GM10266 (cell line): ENCODE measurements around the gene RPL35A.
"Not testable (repeated sequence)": the region's sequence is repeated elsewhere in the genome, so short reads cannot be mapped to it uniquely, and the experiment has no call there.

Source experiments
- DNase-seq: peaks from one replicate; pipeline ENCODE4 v3.0.0; 2012; ENCODE audit errors: extremely low spot score
- TF ChIP-seq, protein P1 (sequence below): IDR thresholded peaks from 2 replicates; pipeline ENCODE4 v1.5.1; 2012; ENCODE audit warnings: mild to moderate bottlenecking, low read depth; ENCODE audit not compliant: control insufficient read depth, insufficient read depth; ENCODE audit errors: missing control alignments

The RPL35A gene

GRCh38 chr3:197960694-197961581, 10.9 kb downstream of the RPL35A start:
- no peak for DNase-seq
- TF ChIP-seq, protein P1, sequence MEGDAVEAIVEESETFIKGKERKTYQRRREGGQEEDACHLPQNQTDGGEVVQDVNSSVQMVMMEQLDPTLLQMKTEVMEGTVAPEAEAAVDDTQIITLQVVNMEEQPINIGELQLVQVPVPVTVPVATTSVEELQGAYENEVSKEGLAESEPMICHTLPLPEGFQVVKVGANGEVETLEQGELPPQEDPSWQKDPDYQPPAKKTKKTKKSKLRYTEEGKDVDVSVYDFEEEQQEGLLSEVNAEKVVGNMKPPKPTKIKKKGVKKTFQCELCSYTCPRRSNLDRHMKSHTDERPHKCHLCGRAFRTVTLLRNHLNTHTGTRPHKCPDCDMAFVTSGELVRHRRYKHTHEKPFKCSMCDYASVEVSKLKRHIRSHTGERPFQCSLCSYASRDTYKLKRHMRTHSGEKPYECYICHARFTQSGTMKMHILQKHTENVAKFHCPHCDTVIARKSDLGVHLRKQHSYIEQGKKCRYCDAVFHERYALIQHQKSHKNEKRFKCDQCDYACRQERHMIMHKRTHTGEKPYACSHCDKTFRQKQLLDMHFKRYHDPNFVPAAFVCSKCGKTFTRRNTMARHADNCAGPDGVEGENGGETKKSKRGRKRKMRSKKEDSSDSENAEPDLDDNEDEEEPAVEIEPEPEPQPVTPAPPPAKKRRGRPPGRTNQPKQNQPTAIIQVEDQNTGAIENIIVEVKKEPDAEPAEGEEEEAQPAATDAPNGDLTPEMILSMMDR: no peak

GRCh38 chr3:197961582-197961945, 11.6 kb downstream of the RPL35A start:
- TF ChIP-seq, protein P1: no peak

DNA sequence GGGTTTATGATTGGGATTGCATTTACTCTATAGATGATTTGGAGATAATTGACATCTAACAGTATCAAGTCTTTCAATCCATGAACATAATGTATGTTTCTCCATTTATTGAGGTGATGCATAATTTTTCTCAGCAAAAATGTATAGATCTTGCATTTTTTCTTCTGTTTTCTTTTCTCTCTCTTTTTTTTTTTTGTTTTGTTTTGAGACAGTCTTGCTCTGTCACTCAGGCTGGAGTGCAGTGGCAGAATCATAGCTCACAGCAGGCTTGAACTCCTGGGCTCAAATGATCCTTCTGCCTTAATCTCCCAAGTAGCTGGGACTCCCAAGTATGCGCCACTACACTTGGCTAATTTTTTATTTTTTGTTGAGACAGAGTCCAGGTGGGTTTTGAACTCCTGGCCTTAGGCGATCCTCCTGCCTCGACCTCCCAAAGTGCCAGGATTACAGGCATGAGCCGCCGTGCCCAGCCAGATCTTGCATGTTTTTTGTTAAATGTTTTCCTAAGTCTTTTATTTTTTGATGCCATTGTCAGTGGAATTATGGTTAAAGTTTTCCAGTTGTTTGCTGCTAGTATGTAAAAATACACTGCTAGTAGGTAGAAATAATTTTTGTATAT, 13.1 kb downstream of the RPL35A start:
- no peak for DNase-seq
- TF ChIP-seq, protein P1: no peak

More at GRCh38 chr3:197961582-197961945, 11.6 kb downstream of the RPL35A start:
- no peak for DNase-seq

- not testable (repeated sequence) for DNase-seq
Observed at GRCh38 chr3:197967337-197967989, 17.5 kb downstream of the RPL35A start.

DNA sequence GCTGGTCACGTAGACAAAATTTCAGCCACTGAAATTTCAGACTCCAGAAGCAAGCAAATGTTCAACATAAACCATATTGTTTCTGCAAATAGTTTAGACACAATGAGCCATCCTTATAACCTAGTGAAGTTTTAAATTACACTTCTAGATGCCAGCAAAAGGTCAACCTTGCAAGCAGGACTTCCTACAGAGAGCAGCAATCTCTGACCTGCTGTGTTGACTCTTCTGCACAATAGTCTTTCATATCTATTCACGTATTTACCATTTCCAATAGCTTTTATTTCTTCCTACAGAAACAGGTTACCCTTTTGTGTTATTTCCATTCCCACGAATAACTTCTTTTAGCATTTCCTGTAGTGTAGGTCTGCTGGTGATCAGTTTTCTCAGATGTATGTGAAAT, 20.6 kb downstream of the RPL35A start:
- no peak for DNase-seq
- TF ChIP-seq, protein P1: no peak

DNA sequence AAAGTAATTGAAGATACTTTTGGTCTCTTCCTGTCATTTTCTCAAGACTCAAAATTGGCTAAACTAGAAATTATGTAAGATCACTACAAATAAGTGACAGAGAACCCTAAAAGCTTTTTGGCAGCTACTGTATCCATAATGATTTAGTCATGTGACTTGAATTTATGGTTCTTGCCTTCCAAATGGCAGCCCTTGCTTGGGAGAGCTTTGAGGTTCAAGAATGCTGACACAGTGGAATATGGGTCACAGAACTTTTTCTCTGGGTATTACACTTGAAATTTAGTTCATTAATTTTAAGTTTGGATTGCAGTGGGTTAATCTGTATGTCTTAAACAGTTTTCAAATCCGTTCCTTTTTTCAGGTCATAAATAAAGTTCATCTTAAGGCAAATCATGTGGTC, 24.0 kb downstream of the RPL35A start:
- TF ChIP-seq, protein P1: no peak
- DNase-seq: no peak

GRCh38 chr3:197975311-197975710, 25.3 kb downstream of the RPL35A start:
- no peak for DNase-seq
- TF ChIP-seq, protein P1: no peak
